ENCODE data around the gene LRRC75B.
A peak's percentile ranks its signal among the peaks of the same experiment; 100 is the strongest.

LRRC75B gene

GRCh38 chr22:24579258-24579601 lies 13.6 kb downstream of the LRRC75B start:
- H3K27me3 ChIP-seq (ENCODE audit: control insufficient read depth, insufficient read depth, low read length) = no peaks in the 10 kb centered on the region
- no peaks in the 10 kb centered on the region for H3K9me3 ChIP-seq (ENCODE audit: control insufficient read depth, low read length)
- peaks cover 50% of the 10 kb centered on the region for H3K4me1 ChIP-seq (ENCODE audit: control insufficient read depth, insufficient read depth, low read length)
- no peaks in the 10 kb centered on the region for H3K36me3 ChIP-seq (ENCODE audit: control insufficient read depth, insufficient read depth, low read length)
- H3K4me3 ChIP-seq (ENCODE audit: low read length) = no peak overlapping the region
- H3K9ac ChIP-seq (ENCODE audit: low read length) = no peak overlapping the region

GRCh38 chr22:24578355-24579257 lies 14.3 kb downstream of the LRRC75B start:
- H3K4me3 ChIP-seq (ENCODE audit: low read length) = no peak overlapping the region
- no peaks in the 10 kb centered on the region for H3K27me3 ChIP-seq (ENCODE audit: control insufficient read depth, insufficient read depth, low read length)
- no peaks in the 10 kb centered on the region for H3K9me3 ChIP-seq (ENCODE audit: control insufficient read depth, low read length)
- peaks cover 44% of the 10 kb centered on the region for H3K4me1 ChIP-seq (ENCODE audit: control insufficient read depth, insufficient read depth, low read length)
- no peak overlapping the region for H3K9ac ChIP-seq (ENCODE audit: low read length)
- no peaks in the 10 kb centered on the region for H3K36me3 ChIP-seq (ENCODE audit: control insufficient read depth, insufficient read depth, low read length)

DNA sequence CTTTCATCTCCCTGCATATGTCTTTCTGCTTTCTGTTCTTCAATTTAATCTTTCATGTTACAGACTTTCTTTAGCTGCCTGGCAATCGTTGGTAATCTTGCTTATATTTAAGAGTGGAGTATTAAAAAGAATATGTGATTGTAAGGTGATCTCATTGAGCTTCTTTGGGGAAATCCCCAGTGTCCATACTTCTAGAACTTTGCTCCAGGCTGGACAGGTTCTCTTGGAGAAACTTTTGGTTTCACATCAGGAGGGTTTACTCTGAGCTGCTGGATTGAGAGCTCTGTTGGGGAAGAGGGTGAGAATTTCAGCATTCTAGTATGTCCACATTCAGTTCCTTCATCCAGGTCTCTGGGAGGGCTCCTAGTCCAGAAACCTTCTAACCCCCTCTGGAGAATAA lies 16.1 kb downstream of the LRRC75B start:
- no peak overlapping the region for H3K4me3 ChIP-seq (ENCODE audit: low read length)
- H3K9ac ChIP-seq (ENCODE audit: low read length) = peak overlapping the region; percentile 5
- H3K4me1 ChIP-seq (ENCODE audit: control insufficient read depth, insufficient read depth, low read length) = peaks cover 36% of the 10 kb centered on the region
- H3K27me3 ChIP-seq (ENCODE audit: control insufficient read depth, insufficient read depth, low read length) = no peaks in the 10 kb centered on the region
- H3K36me3 ChIP-seq (ENCODE audit: control insufficient read depth, insufficient read depth, low read length) = no peaks in the 10 kb centered on the region
- no peaks in the 10 kb centered on the region for H3K9me3 ChIP-seq (ENCODE audit: control insufficient read depth, low read length)

- H3K36me3 ChIP-seq (ENCODE audit: control insufficient read depth, insufficient read depth, low read length) = peaks cover 7% of the 10 kb centered on the region
- no peak overlapping the region for H3K4me3 ChIP-seq (ENCODE audit: low read length)
- no peak overlapping the region for H3K9ac ChIP-seq (ENCODE audit: low read length)
Measured at GRCh38 chr22:24571266-24571665, 21.6 kb downstream of the LRRC75B start.

DNA sequence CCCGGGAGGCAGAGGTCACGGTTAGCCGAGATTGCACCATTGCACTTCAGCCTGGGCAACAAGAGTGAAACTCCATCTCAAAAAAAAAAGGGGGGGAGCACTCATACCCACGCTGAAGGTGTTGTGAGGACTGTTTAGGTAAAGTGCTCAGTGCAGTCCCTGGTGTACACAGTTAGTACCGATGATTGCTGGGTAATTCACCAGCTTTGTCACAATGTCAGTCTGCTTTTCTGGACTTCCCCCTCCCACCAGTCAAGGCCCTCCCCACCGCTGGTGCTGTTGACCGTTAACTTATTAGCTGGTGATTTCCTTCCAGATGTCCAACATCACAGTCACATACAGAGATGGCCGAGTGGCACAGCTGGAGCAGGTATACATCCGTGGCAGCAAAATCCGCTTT lies 25.2 kb downstream of the LRRC75B start:
- H3K36me3 ChIP-seq (ENCODE audit: control insufficient read depth, insufficient read depth, low read length) = peaks cover 7% of the 10 kb centered on the region

More at GRCh38 chr22:24571266-24571665, 21.6 kb downstream of the LRRC75B start:
- Histone ChIP-seq H3K4me1 (ENCODE audit: control insufficient read depth, insufficient read depth, low read length) (no peaks in the 10 kb centered on the region), H3K27me3 (ENCODE audit: control insufficient read depth, insufficient read depth, low read length) (no peaks in the 10 kb centered on the region), H3K9me3 (ENCODE audit: control insufficient read depth, low read length) (no peaks in the 10 kb centered on the region)

DNA sequence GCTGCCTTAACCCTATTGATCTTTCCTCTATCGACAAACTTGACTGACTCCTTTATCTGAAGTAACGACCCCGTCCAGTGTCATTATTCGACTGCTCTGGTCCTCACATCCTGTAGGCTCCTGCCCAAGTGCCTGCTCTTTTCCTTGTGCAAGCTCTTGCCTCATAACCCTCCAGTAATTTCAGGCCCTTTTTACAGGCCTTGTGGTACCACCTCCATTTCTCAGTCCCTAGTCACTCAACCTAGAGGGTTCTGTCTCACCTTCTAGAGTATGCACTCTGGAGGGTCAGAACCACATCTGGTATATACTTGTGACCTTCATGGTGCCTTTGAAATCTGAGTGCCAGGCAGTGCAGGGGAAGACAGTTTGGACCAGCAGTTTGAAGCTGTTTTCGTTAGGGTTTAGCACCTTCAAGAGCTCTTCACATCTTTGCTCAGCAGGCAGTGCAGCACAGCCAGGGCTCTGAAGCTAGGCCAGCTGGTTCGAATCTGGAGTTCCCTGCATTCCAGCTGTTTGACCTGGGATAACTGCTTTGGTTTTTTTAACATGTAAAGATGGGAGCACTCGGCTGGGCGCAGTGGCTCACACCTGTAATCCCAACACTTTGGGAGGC lies 25.9 kb downstream of the LRRC75B start:
- Histone ChIP-seq H3K4me3 (ENCODE audit: low read length) (no peak overlapping the region), H3K36me3 (ENCODE audit: control insufficient read depth, insufficient read depth, low read length) (peaks cover 7% of the 10 kb centered on the region), H3K9ac (ENCODE audit: low read length) (no peak overlapping the region), H3K27me3 (ENCODE audit: control insufficient read depth, insufficient read depth, low read length) (no peaks in the 10 kb centered on the region), H3K9me3 (ENCODE audit: control insufficient read depth, low read length) (no peaks in the 10 kb centered on the region), H3K4me1 (ENCODE audit: control insufficient read depth, insufficient read depth, low read length) (no peaks in the 10 kb centered on the region)

More for the DNA sequence above, 25.2 kb downstream of the LRRC75B start:
- H3K9ac ChIP-seq (ENCODE audit: low read length) = no peak overlapping the region
- no peak overlapping the region for H3K4me3 ChIP-seq (ENCODE audit: low read length)
- H3K9me3 ChIP-seq (ENCODE audit: control insufficient read depth, low read length) = no peaks in the 10 kb centered on the region
- H3K27me3 ChIP-seq (ENCODE audit: control insufficient read depth, insufficient read depth, low read length) = no peaks in the 10 kb centered on the region
- no peaks in the 10 kb centered on the region for H3K4me1 ChIP-seq (ENCODE audit: control insufficient read depth, insufficient read depth, low read length)

GRCh38 chr22:24565077-24565476 lies 27.8 kb downstream of the LRRC75B start:
- H3K36me3 ChIP-seq (ENCODE audit: control insufficient read depth, insufficient read depth, low read length) = peaks cover 7% of the 10 kb centered on the region
- H3K27me3 ChIP-seq (ENCODE audit: control insufficient read depth, insufficient read depth, low read length) = no peaks in the 10 kb centered on the region
- no peaks in the 10 kb centered on the region for H3K9me3 ChIP-seq (ENCODE audit: control insufficient read depth, low read length)
- no peaks in the 10 kb centered on the region for H3K4me1 ChIP-seq (ENCODE audit: control insufficient read depth, insufficient read depth, low read length)
- no peak overlapping the region for H3K9ac ChIP-seq (ENCODE audit: low read length)
- no peak overlapping the region for H3K4me3 ChIP-seq (ENCODE audit: low read length)

GRCh38 chr22:24564376-24565058 lies 28.4 kb downstream of the LRRC75B start:
- H3K36me3 ChIP-seq (ENCODE audit: control insufficient read depth, insufficient read depth, low read length) = peaks cover 5% of the 10 kb centered on the region
- no peaks in the 10 kb centered on the region for H3K27me3 ChIP-seq (ENCODE audit: control insufficient read depth, insufficient read depth, low read length)
- no peaks in the 10 kb centered on the region for H3K4me1 ChIP-seq (ENCODE audit: control insufficient read depth, insufficient read depth, low read length)
- no peaks in the 10 kb centered on the region for H3K9me3 ChIP-seq (ENCODE audit: control insufficient read depth, low read length)
- H3K9ac ChIP-seq (ENCODE audit: low read length) = no peak overlapping the region
- no peak overlapping the region for H3K4me3 ChIP-seq (ENCODE audit: low read length)

DNA sequence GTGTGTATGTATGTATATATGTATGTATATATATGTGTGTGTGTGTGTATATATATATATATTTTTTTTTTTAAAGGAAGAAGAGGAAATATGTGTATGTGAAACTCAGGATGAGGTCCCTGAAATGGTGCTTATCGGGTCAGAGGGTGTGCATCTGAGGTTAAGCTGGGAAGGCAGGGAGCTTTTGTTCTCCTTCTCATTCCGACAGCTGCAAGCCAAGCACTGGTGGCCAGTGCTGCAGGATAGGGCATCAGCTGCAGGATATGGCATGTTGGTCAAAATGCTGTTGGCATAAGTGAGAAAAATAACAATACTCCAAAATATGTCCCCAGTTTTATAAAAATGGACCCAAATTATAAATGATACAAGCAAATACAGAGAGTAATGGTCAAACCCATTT lies 29.6 kb downstream of the LRRC75B start:
- H3K9me3 ChIP-seq (ENCODE audit: control insufficient read depth, low read length) = no peaks in the 10 kb centered on the region
- H3K4me1 ChIP-seq (ENCODE audit: control insufficient read depth, insufficient read depth, low read length) = no peaks in the 10 kb centered on the region
- H3K4me3 ChIP-seq (ENCODE audit: low read length) = no peak overlapping the region
- no peak overlapping the region for H3K9ac ChIP-seq (ENCODE audit: low read length)
- H3K27me3 ChIP-seq (ENCODE audit: control insufficient read depth, insufficient read depth, low read length) = no peaks in the 10 kb centered on the region
- H3K36me3 ChIP-seq (ENCODE audit: control insufficient read depth, insufficient read depth, low read length) = no peaks in the 10 kb centered on the region

- Histone ChIP-seq H3K9me3 (ENCODE audit: control insufficient read depth, low read length) (no peaks in the 10 kb centered on the region), H3K9ac (ENCODE audit: low read length) (no peak overlapping the region), H3K36me3 (ENCODE audit: control insufficient read depth, insufficient read depth, low read length) (no peaks in the 10 kb centered on the region), H3K27me3 (ENCODE audit: control insufficient read depth, insufficient read depth, low read length) (no peaks in the 10 kb centered on the region), H3K4me3 (ENCODE audit: low read length) (no peak overlapping the region), H3K4me1 (ENCODE audit: control insufficient read depth, insufficient read depth, low read length) (peaks cover 9% of the 10 kb centered on the region)
Measured at GRCh38 chr22:24559471-24559870, 33.4 kb downstream of the LRRC75B start.

GRCh38 chr22:24555165-24556039 lies 37.5 kb downstream of the LRRC75B start, which contains the start of gene SNRPD3:
Gene SNRPD3 (plus strand): TSS chr22:24555999. CDS start chr22:24557675, 1,676 bp downstream.
- Histone ChIP-seq H3K36me3 (ENCODE audit: control insufficient read depth, insufficient read depth, low read length) (no peaks in the 10 kb centered on the region), H3K27me3 (ENCODE audit: control insufficient read depth, insufficient read depth, low read length) (no peaks in the 10 kb centered on the region), H3K9ac (ENCODE audit: low read length) (peak within 1 kb of the TSS; percentile 96), H3K9me3 (ENCODE audit: control insufficient read depth, low read length) (no peaks in the 10 kb centered on the region), H3K4me1 (ENCODE audit: control insufficient read depth, insufficient read depth, low read length) (peaks cover 43% of the 10 kb centered on the region), H3K4me3 (ENCODE audit: low read length) (peak within 1 kb of the TSS; percentile 98)
